ENCODE results near the gene SLC25A12.

- no peak for TF ChIP-seq CTCF (IDR thresholded peaks at IDR 0.05)
- no peak for TF ChIP-seq POLR2A (IDR thresholded peaks at IDR 0.05)
- TF ChIP-seq EP300 (IDR thresholded peaks at IDR 0.05) = no peak
- no peak for TF ChIP-seq POLR2AphosphoS5 (IDR thresholded peaks at IDR 0.05)
These were observed 4.7 kb downstream of the SLC25A12 start for GRCh38 chr2:171889333-171889732.

All from sigmoid colon (tissue), 4 donors.